Measurements from ENCODE around the gene SPATA24. TPM values are rescaled to one million over a fixed set of nuclear protein-coding genes. Genes with fewer than 3 reads are reported as not detected.

Gene SPATA24
- total RNA-seq, 1 experiment from 2014 or later: 13.0 TPM

DNA sequence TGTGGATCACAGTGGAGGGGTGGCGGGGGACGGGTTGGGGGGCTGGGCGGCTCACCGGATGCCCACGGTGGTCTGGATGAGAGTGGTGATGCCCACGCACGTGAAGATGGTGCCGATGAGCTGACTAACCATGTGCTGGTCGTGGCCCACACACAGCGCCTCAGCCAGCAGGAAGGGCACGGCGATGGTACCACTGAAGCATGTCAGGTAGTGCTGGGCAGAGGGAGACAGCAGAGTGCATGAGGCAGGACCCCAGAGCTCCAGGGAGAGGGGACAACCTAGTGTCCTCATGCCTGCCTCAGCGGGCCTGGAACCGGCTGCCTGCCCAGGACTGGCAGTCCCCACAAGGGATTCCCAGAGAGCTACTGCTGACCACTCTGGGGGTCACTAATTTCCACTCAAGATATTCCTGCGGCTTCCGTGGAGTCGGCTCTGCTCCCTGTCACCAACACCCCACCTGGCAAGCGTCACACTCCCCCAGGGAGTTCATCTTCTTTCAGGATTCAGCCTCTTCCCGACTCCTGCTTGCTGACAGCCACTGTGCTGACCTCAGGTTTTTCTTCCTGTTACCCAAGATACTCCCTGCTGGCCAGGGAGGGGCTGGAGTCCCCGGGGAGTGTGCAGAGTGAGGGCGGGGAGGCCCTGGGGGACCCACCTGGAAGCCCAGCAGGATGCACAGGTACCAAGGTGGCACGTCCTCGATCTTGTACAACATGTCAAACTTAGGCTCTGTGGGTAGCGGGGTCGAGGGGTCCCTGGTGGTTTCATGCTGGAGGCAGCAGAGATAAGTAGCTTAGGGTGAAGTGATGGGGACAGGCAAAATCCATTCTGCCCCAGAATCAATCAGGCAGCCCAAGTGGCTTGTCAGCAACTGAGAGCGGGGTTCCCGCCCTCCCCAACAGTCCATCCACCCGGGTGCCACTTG is 21.8 kb downstream of the SPATA24 start:
- no peak overlapping the region for H2BK15ac ChIP-seq (ENCODE audit: low read depth, low read length)
- H3K18ac ChIP-seq (ENCODE audit: insufficient read length, low read depth, low read length): no peak overlapping the region
- peaks cover 19 to 27% of the 10 kb centered on the region in 2 experiments; a peak in 3 of 4 replicates for H3K4me1 Mint-ChIP-seq
- H3K4me1 ChIP-seq (ENCODE audit: insufficient read depth, low read length): no peaks in the 10 kb centered on the region
- H4K91ac ChIP-seq (ENCODE audit: insufficient read length, low read depth, low read length): no peak overlapping the region
- H2AK5ac ChIP-seq (ENCODE audit: insufficient read length, low read length): no peak overlapping the region
- H3K36me3 Mint-ChIP-seq (ENCODE audit: insufficient read depth in 1 of 3, low read depth in 3 of 3): no peaks in the 10 kb centered on the region; a peak in 1 of 7 replicates
- H3K4ac ChIP-seq (ENCODE audit: low read depth, low read length): no peak overlapping the region
- no peak overlapping the region for H3K23ac ChIP-seq (ENCODE audit: insufficient read length, low read depth, low read length)
- no peak overlapping the region for H2BK12ac ChIP-seq (ENCODE audit: insufficient read length, low read depth, low read length)
- no peak overlapping the region for H3K14ac ChIP-seq (ENCODE audit: insufficient read depth, low read length)
- no peaks in the 10 kb centered on the region for H3K9me3 Mint-ChIP-seq
- no peak overlapping the region for H2BK5ac ChIP-seq (ENCODE audit: insufficient read length, low read length)
- H3K27me3 ChIP-seq (ENCODE audit: insufficient read depth, low read length): no peaks in the 10 kb centered on the region
- H3K79me1 ChIP-seq (ENCODE audit: insufficient read depth, low read depth, low read length, poor library complexity, severe bottlenecking): no peaks in the 10 kb centered on the region
- no peak overlapping the region for H3K56ac ChIP-seq (ENCODE audit: insufficient read length, low read depth, low read length)
- TF ChIP-seq, protein P1, sequence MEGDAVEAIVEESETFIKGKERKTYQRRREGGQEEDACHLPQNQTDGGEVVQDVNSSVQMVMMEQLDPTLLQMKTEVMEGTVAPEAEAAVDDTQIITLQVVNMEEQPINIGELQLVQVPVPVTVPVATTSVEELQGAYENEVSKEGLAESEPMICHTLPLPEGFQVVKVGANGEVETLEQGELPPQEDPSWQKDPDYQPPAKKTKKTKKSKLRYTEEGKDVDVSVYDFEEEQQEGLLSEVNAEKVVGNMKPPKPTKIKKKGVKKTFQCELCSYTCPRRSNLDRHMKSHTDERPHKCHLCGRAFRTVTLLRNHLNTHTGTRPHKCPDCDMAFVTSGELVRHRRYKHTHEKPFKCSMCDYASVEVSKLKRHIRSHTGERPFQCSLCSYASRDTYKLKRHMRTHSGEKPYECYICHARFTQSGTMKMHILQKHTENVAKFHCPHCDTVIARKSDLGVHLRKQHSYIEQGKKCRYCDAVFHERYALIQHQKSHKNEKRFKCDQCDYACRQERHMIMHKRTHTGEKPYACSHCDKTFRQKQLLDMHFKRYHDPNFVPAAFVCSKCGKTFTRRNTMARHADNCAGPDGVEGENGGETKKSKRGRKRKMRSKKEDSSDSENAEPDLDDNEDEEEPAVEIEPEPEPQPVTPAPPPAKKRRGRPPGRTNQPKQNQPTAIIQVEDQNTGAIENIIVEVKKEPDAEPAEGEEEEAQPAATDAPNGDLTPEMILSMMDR (conservative IDR thresholded peaks at IDR 0.05): no peak
- H2AFZ ChIP-seq (ENCODE audit: low read length): no peak overlapping the region
- H3K23me2 ChIP-seq (ENCODE audit: insufficient read length, low read depth, low read length, poor library complexity, severe bottlenecking): no peaks in the 10 kb centered on the region
- no peak overlapping the region for H3K4me3 Mint-ChIP-seq
- H2BK20ac ChIP-seq (ENCODE audit: low read depth, low read length, poor library complexity, severe bottlenecking): no peak overlapping the region
- no peak overlapping the region for H2BK120ac ChIP-seq (ENCODE audit: low read depth, low read length, poor library complexity, severe bottlenecking)
- H3K4me2 ChIP-seq (ENCODE audit: insufficient read depth, insufficient read length, low read length): no peak overlapping the region
- no peak overlapping the region for H4K8ac ChIP-seq (replicated peaks; ENCODE audit: insufficient read length, low read depth, low read length)
- no peak for DNase-seq
- no peaks in the 10 kb centered on the region for H4K20me1 ChIP-seq (ENCODE audit: control insufficient read depth, insufficient read depth, insufficient read length)
- WGBS (ENCODE audit: extremely low coverage, insufficient read length, low lambda C conversion rate): no CpG with 5 or more reads among the region's 28 CpGs
- H3T11ph ChIP-seq (ENCODE audit: low read length): no peak overlapping the region
- no peak overlapping the region for H3K9ac ChIP-seq (ENCODE audit: extremely low read depth, insufficient read length, low read length)
- no peak overlapping the region for H3K27ac ChIP-seq (ENCODE audit: insufficient read length, low read depth, low read length)
- H3K9me3 ChIP-seq (ENCODE audit: control insufficient read depth, low read depth, low read length): no peaks in the 10 kb centered on the region
- no peaks in the 10 kb centered on the region; the same call in 1 of the 2 replicates for H3K27me3 Mint-ChIP-seq (ENCODE audit: low read depth)
- H3K79me2 ChIP-seq (ENCODE audit: insufficient read depth, low read length): no peaks in the 10 kb centered on the region
- no peak overlapping the region; a peak in 1 of 7 replicates for H3K27ac Mint-ChIP-seq
- H4K5ac ChIP-seq (ENCODE audit: insufficient read length, low read depth, low read length): no peak overlapping the region
